ENCODE measurements around the gene FREM1.

DNA sequence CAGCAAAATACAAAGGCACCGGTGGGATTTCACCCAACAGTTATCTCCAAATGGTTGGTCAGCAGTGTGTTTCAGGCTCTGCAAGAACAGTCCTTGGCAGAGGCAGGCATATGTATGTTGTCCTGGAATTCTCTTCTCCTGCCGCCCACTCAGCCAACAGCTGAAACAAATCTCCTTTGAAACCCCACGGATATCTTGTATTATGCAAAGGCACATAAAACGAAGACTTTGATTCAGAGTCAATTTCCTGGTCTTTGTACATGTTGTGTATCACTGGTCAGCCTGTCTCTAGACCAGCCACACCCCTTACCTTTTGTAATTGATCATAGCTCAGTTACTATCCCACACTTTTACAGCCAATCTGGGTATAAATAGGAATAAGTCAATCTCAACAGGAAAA lies 29.2 kb downstream of the FREM1 start:
- TF ChIP-seq POLR2A (IDR thresholded peaks at IDR 0.05) (no peak), POLR2AphosphoS5 (IDR thresholded peaks at IDR 0.05) (no peak)
- TF ChIP-seq, protein P1, sequence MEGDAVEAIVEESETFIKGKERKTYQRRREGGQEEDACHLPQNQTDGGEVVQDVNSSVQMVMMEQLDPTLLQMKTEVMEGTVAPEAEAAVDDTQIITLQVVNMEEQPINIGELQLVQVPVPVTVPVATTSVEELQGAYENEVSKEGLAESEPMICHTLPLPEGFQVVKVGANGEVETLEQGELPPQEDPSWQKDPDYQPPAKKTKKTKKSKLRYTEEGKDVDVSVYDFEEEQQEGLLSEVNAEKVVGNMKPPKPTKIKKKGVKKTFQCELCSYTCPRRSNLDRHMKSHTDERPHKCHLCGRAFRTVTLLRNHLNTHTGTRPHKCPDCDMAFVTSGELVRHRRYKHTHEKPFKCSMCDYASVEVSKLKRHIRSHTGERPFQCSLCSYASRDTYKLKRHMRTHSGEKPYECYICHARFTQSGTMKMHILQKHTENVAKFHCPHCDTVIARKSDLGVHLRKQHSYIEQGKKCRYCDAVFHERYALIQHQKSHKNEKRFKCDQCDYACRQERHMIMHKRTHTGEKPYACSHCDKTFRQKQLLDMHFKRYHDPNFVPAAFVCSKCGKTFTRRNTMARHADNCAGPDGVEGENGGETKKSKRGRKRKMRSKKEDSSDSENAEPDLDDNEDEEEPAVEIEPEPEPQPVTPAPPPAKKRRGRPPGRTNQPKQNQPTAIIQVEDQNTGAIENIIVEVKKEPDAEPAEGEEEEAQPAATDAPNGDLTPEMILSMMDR (IDR thresholded peaks at IDR 0.05) = no peak
